Muscle of leg (tissue), 11 donors: ENCODE results near the gene EFCAB9. TPM values are rescaled to one million over a fixed set of nuclear protein-coding genes. Genes with fewer than 3 reads are reported as not detected.

Experiments
- DNase-seq: peaks from one replicate; pipeline ENCODE4 v3.0.0; 2013
- H3K27ac ChIP-seq: one replicate; pipeline ENCODE4 v1.5.1; 2013; ENCODE audit warnings: mild to moderate bottlenecking, low read length, control low read depth
- H3K27me3 ChIP-seq: one replicate; pipeline ENCODE4 v1.6.1; 2013; ENCODE audit warnings: low read length; ENCODE audit not compliant: control insufficient read depth, insufficient read depth
- H3K36me3 ChIP-seq: one replicate; pipeline ENCODE4 v1.6.1; 2013; ENCODE audit warnings: low read length; ENCODE audit not compliant: control insufficient read depth, insufficient read depth
- H3K4me1 ChIP-seq: one replicate; pipeline ENCODE4 v1.6.1; 2013; ENCODE audit warnings: low read length; ENCODE audit not compliant: control insufficient read depth, insufficient read depth
- H3K4me3 ChIP-seq: one replicate; pipeline ENCODE4 v1.5.1; 2013; ENCODE audit warnings: low read length, control low read depth
- H3K9me3 ChIP-seq: replicated peaks from 2 replicates; pipeline ENCODE4 v1.6.1; 2013; ENCODE audit warnings: low read depth, low read length; ENCODE audit not compliant: control insufficient read depth
- WGBS: methylation state at CpG from one replicate; pipeline ENCODE4 v1.1.5; 2013; ENCODE audit warnings: missing lambda C conversion rate; ENCODE audit not compliant: insufficient coverage; 5-methylcytosine and 5-hydroxymethylcytosine counted together
- polyA plus RNA-seq, 8 donors: library from polyadenylated mRNA; unstranded; fragments of 120-200 nt; gene quantifications; one replicate each; pipeline versions ENCODE4 v1.2.1 to v1.2.3, GENCODE V29; 2013; ENCODE audit warnings: inconsistent platforms in 1 of 8, low replicate concordance in 1 of 8; ENCODE audit not compliant: insufficient read length in 8 of 8, insufficient read depth in 1 of 8
- total RNA-seq: library from RNA; stranded (reverse); fragments of 120-200 nt; gene quantifications from one replicate; pipeline ENCODE4 v1.2.4, GENCODE V29; 2013

The EFCAB9 gene
- total and polyA plus RNA-seq, 9 donors = 0.09 to 0.15 TPM; not detected in 7

- peak; percentile 20 for DNase-seq
- Histone ChIP-seq H3K27me3 (no peaks in the 10 kb centered on the region), H3K4me3 (no peak overlapping the region), H3K4me1 (peaks cover 5% of the 10 kb centered on the region), H3K36me3 (peaks cover 19% of the 10 kb centered on the region), H3K9me3 (no peaks in the 10 kb centered on the region), H3K27ac (no peak overlapping the region)
- WGBS = 0% methylated on average over 2 of the region's 4 CpGs
Measured at GRCh38 chr5:172235132-172235780, 41.3 kb downstream of the EFCAB9 start.

- Histone ChIP-seq H3K4me3 (no peak overlapping the region), H3K27me3 (no peaks in the 10 kb centered on the region), H3K4me1 (peaks cover 5% of the 10 kb centered on the region), H3K27ac (no peak overlapping the region), H3K9me3 (no peaks in the 10 kb centered on the region), H3K36me3 (peaks cover 14% of the 10 kb centered on the region)
- WGBS = 20% methylated on average over 1 of the region's 3 CpGs
- peak; percentile 58 for DNase-seq
Measured at GRCh38 chr5:172235827-172236736, 42.1 kb downstream of the EFCAB9 start.

GRCh38 chr5:172238334-172238733 lies 44.4 kb downstream of the EFCAB9 start:
- peaks cover 3% of the 10 kb centered on the region for H3K36me3 ChIP-seq
- no peak for DNase-seq
- 71% methylated on average over 1 of the region's 1 CpG for WGBS
- no peak overlapping the region for H3K27ac ChIP-seq
- H3K4me1 ChIP-seq = peaks cover 5% of the 10 kb centered on the region
- no peaks in the 10 kb centered on the region for H3K27me3 ChIP-seq
- no peaks in the 10 kb centered on the region for H3K9me3 ChIP-seq
- H3K4me3 ChIP-seq = no peak overlapping the region

- H3K4me3 ChIP-seq = no peak overlapping the region
- no peaks in the 10 kb centered on the region for H3K36me3 ChIP-seq
- no CpG with 5 or more reads among the region's 3 CpGs for WGBS
- H3K4me1 ChIP-seq = no peaks in the 10 kb centered on the region
- DNase-seq = no peak
- no peak overlapping the region for H3K27ac ChIP-seq
- no peaks in the 10 kb centered on the region for H3K27me3 ChIP-seq
- H3K9me3 ChIP-seq = no peaks in the 10 kb centered on the region
Measured at GRCh38 chr5:172243302-172243701, 49.3 kb downstream of the EFCAB9 start.

- H3K9me3 ChIP-seq = no peaks in the 10 kb centered on the region
- no peak for DNase-seq
- no peaks in the 10 kb centered on the region for H3K4me1 ChIP-seq
- no peaks in the 10 kb centered on the region for H3K36me3 ChIP-seq
- no peak overlapping the region for H3K27ac ChIP-seq
- no peak overlapping the region for H3K4me3 ChIP-seq
- 71% methylated on average over 1 of the region's 2 CpGs for WGBS
- H3K27me3 ChIP-seq = no peaks in the 10 kb centered on the region
Measured at GRCh38 chr5:172245046-172245445, 51.1 kb downstream of the EFCAB9 start.

GRCh38 chr5:172245703-172246125 lies 51.7 kb downstream of the EFCAB9 start:
- DNase-seq = peak; percentile 67
- no CpG with 5 or more reads among the region's 1 CpG for WGBS
- H3K36me3 ChIP-seq = no peaks in the 10 kb centered on the region
- no peaks in the 10 kb centered on the region for H3K4me1 ChIP-seq
- H3K4me3 ChIP-seq = no peak overlapping the region
- H3K27ac ChIP-seq = no peak overlapping the region
- no peaks in the 10 kb centered on the region for H3K9me3 ChIP-seq
- H3K27me3 ChIP-seq = no peaks in the 10 kb centered on the region

- whole genome bisulfite sequencing = 60% methylated on average over 1 of the region's 2 CpGs
- no peaks in the 10 kb centered on the region for H3K36me3 ChIP-seq
- H3K4me1 ChIP-seq = no peaks in the 10 kb centered on the region
- no peak for DNase-seq
- H3K4me3 ChIP-seq = no peak overlapping the region
- no peak overlapping the region for H3K27ac ChIP-seq
- H3K9me3 ChIP-seq = peaks cover 9% of the 10 kb centered on the region
- no peaks in the 10 kb centered on the region for H3K27me3 ChIP-seq
Measured at GRCh38 chr5:172248637-172249036, 54.7 kb downstream of the EFCAB9 start.

GRCh38 chr5:172251419-172251818 lies 57.4 kb downstream of the EFCAB9 start:
- Histone ChIP-seq H3K4me3 (no peak overlapping the region), H3K27ac (no peak overlapping the region), H3K27me3 (no peaks in the 10 kb centered on the region), H3K36me3 (peaks cover 14% of the 10 kb centered on the region), H3K4me1 (no peaks in the 10 kb centered on the region), H3K9me3 (peaks cover 24% of the 10 kb centered on the region)
- DNase-seq = no peak
- WGBS = no CpG with 5 or more reads among the region's 1 CpG

- DNase-seq = no peak
- H3K36me3 ChIP-seq = peaks cover 14% of the 10 kb centered on the region
- no peaks in the 10 kb centered on the region for H3K4me1 ChIP-seq
- no peaks in the 10 kb centered on the region for H3K27me3 ChIP-seq
- no CpG with 5 or more reads among the region's 2 CpGs for WGBS
- peaks cover 24% of the 10 kb centered on the region for H3K9me3 ChIP-seq
- H3K4me3 ChIP-seq = no peak overlapping the region
- no peak overlapping the region for H3K27ac ChIP-seq
Measured at GRCh38 chr5:172252501-172252900, 58.5 kb downstream of the EFCAB9 start.
